ENCODE measurements around the gene KY.

DNA sequence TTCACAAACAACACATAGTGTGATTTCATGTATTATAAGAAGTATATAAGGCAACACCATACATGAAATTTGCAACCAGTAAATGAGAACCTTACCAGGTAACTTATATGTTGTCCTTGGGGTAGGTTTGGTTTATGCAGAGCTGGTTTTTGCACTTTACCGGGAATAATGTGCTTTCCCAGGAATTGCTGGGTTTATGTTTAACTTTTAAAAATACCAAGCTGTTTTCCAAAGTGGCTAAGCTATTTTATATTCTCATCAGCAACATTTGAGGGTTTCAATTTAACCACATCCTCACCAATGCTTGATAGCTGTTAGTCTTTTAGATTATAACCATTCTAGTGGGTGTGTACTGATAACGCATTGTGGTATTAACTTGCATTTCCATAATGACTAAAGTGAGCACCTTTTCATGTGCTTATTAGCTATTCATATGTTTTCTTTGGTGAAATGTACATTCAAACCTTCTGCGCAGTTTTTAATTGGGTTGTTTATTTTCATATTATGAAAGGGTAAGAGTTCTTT lies 71.6 kb downstream of the KY start:
- TF ChIP-seq, protein P1, sequence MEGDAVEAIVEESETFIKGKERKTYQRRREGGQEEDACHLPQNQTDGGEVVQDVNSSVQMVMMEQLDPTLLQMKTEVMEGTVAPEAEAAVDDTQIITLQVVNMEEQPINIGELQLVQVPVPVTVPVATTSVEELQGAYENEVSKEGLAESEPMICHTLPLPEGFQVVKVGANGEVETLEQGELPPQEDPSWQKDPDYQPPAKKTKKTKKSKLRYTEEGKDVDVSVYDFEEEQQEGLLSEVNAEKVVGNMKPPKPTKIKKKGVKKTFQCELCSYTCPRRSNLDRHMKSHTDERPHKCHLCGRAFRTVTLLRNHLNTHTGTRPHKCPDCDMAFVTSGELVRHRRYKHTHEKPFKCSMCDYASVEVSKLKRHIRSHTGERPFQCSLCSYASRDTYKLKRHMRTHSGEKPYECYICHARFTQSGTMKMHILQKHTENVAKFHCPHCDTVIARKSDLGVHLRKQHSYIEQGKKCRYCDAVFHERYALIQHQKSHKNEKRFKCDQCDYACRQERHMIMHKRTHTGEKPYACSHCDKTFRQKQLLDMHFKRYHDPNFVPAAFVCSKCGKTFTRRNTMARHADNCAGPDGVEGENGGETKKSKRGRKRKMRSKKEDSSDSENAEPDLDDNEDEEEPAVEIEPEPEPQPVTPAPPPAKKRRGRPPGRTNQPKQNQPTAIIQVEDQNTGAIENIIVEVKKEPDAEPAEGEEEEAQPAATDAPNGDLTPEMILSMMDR (IDR thresholded peaks at IDR 0.05): no peak
- TF ChIP-seq POLR2A (IDR thresholded peaks at IDR 0.05; ENCODE audit: low read length) (no peak), MAZ (IDR thresholded peaks at IDR 0.05; ENCODE audit: borderline replicate concordance, low read depth, low read length) (no peak), BHLHE40 (IDR thresholded peaks at IDR 0.05; ENCODE audit: low read depth, low read length) (no peak), RFX5 (IDR thresholded peaks at IDR 0.05) (no peak), MYC (IDR thresholded peaks at IDR 0.05; ENCODE audit: borderline replicate concordance, low read length) (no peak), NPAS2 (CRISPR knock-in tag; IDR thresholded peaks at IDR 0.05; ENCODE audit: borderline replicate concordance) (no peak), EP300 (IDR thresholded peaks at IDR 0.05) (no peak), KDM1A (IDR thresholded peaks at IDR 0.05; ENCODE audit: low read depth) (no peak), HOXB5 (CRISPR knock-in tag; IDR thresholded peaks at IDR 0.05) (no peak)
- TF ChIP-seq, protein P2, sequence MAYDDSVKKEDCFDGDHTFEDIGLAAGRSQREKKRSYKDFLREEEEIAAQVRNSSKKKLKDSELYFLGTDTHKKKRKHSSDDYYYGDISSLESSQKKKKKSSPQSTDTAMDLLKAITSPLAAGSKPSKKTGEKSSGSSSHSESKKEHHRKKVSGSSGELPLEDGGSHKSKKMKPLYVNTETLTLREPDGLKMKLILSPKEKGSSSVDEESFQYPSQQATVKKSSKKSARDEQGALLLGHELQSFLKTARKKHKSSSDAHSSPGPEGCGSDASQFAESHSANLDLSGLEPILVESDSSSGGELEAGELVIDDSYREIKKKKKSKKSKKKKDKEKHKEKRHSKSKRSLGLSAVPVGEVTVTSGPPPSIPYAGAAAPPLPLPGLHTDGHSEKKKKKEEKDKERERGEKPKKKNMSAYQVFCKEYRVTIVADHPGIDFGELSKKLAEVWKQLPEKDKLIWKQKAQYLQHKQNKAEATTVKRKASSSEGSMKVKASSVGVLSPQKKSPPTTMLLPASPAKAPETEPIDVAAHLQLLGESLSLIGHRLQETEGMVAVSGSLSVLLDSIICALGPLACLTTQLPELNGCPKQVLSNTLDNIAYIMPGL (CRISPR knock-in tag; IDR thresholded peaks at IDR 0.05; ENCODE audit: borderline replicate concordance): no peak
- TF ChIP-seq, protein P3, sequence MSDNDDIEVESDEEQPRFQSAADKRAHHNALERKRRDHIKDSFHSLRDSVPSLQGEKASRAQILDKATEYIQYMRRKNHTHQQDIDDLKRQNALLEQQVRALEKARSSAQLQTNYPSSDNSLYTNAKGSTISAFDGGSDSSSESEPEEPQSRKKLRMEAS (IDR thresholded peaks at IDR 0.05): no peak
- TF ChIP-seq, protein P4, sequence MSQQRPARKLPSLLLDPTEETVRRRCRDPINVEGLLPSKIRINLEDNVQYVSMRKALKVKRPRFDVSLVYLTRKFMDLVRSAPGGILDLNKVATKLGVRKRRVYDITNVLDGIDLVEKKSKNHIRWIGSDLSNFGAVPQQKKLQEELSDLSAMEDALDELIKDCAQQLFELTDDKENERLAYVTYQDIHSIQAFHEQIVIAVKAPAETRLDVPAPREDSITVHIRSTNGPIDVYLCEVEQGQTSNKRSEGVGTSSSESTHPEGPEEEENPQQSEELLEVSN (IDR thresholded peaks at IDR 0.05; ENCODE audit: borderline replicate concordance, low read depth): no peak
